Mesenchymal stem cell (in vitro differentiated cells and primary cell): ENCODE results near the gene ACSF3.

Source experiments
- DNase-seq: peaks from one replicate; pipeline ENCODE4 v3.0.0-alpha.2; 2013
- H2AFZ ChIP-seq: one replicate; pipeline ENCODE4 v1.6.1; 2013; ENCODE audit warnings: low read depth, mild to moderate bottlenecking, control low read depth, inconsistent platforms, low read length, moderate library complexity
- H2AK5ac ChIP-seq: 2 replicates; pipeline ENCODE4 v1.6.1; 2013; ENCODE audit warnings: low read length, moderate library complexity, mild to moderate bottlenecking, inconsistent platforms; ENCODE audit not compliant: severe bottlenecking
- H2BK120ac ChIP-seq: one replicate; pipeline ENCODE4 v1.6.1; 2013; ENCODE audit warnings: low read depth, mild to moderate bottlenecking, inconsistent platforms, low read length, moderate library complexity
- H2BK12ac ChIP-seq, 2 experiments: one replicate each; pipeline ENCODE4 v1.6.1; 2013; ENCODE audit warnings: inconsistent platforms in 2 of 2, low read length in 2 of 2, mild to moderate bottlenecking in 2 of 2, moderate library complexity in 2 of 2, control low read depth in 1 of 2
- H2BK15ac ChIP-seq: one replicate; pipeline ENCODE4 v1.6.1; 2013; ENCODE audit warnings: mild to moderate bottlenecking, low read depth, inconsistent platforms; ENCODE audit not compliant: poor library complexity, severe bottlenecking
- H2BK5ac ChIP-seq: 2 replicates; pipeline ENCODE4 v1.6.1; 2013; ENCODE audit warnings: low read depth, mild to moderate bottlenecking, low read length, control low read depth, inconsistent platforms; ENCODE audit not compliant: poor library complexity, severe bottlenecking
- H3K14ac ChIP-seq, 2 experiments: one replicate each; pipeline ENCODE4 v1.6.1; 2013; ENCODE audit warnings: inconsistent platforms in 2 of 2, low read length in 2 of 2, control low read depth in 1 of 2, mild to moderate bottlenecking in 1 of 2, moderate library complexity in 1 of 2
- H3K18ac ChIP-seq, 2 experiments: one replicate each; pipeline ENCODE4 v1.6.1; 2013; ENCODE audit warnings: inconsistent platforms in 2 of 2, low read length in 2 of 2, control low read depth in 1 of 2, low read depth in 1 of 2, mild to moderate bottlenecking in 1 of 2
- H3K23ac ChIP-seq, 2 experiments: one replicate each; pipeline ENCODE4 v1.6.1; 2013; ENCODE audit warnings: inconsistent platforms in 2 of 2, low read length in 2 of 2, mild to moderate bottlenecking in 2 of 2, moderate library complexity in 2 of 2, control low read depth in 1 of 2
- H3K27ac ChIP-seq: 2 replicates; pipeline ENCODE4 v1.5.1; 2013; ENCODE audit warnings: mild to moderate bottlenecking, moderate library complexity, low read length, control low read depth, inconsistent platforms; ENCODE audit not compliant: poor library complexity, severe bottlenecking
- H3K27me3 ChIP-seq, 2 experiments: 2 replicates each; pipeline versions ENCODE4 v1.6.1 to v1.7.0; 2013; ENCODE audit warnings: low read length in 2 of 2, mild to moderate bottlenecking in 2 of 2, moderate library complexity in 2 of 2, control low read depth in 1 of 2, inconsistent platforms in 1 of 2; ENCODE audit not compliant: control insufficient read depth in 1 of 2, insufficient read depth in 1 of 2
- H3K36me3 ChIP-seq, 2 experiments: 2 replicates each; pipeline versions ENCODE4 v1.6.1 to v1.7.0; 2013; ENCODE audit warnings: low read length in 2 of 2, control low read depth in 1 of 2, inconsistent platforms in 1 of 2, low read depth in 1 of 2, mild to moderate bottlenecking in 1 of 2; ENCODE audit not compliant: insufficient read depth in 2 of 2, control insufficient read depth in 1 of 2
- H3K4ac ChIP-seq, 2 experiments: one replicate each; pipeline ENCODE4 v1.6.1; 2013; ENCODE audit warnings: inconsistent platforms in 2 of 2, low read length in 2 of 2, mild to moderate bottlenecking in 2 of 2, moderate library complexity in 2 of 2, control low read depth in 1 of 2, low read depth in 1 of 2
- H3K4me1 ChIP-seq: 2 replicates; pipeline ENCODE4 v1.6.1; 2013; ENCODE audit warnings: low read depth, low read length, control low read depth; ENCODE audit not compliant: control insufficient read depth, insufficient read depth
- H3K4me2 ChIP-seq: 2 replicates; pipeline ENCODE4 v1.6.1; 2013; ENCODE audit warnings: low read length, mild to moderate bottlenecking, inconsistent platforms; ENCODE audit not compliant: poor library complexity, severe bottlenecking
- H3K4me3 ChIP-seq, 2 experiments: 2 replicates each; pipeline versions ENCODE4 v1.5.1 to v1.7.0; 2013; ENCODE audit warnings: low read length in 2 of 2, mild to moderate bottlenecking in 2 of 2, control low read depth in 1 of 2, low read depth in 1 of 2; ENCODE audit not compliant: insufficient read depth in 1 of 2
- H3K79me1 ChIP-seq: replicated peaks from 2 replicates; pipeline ENCODE4 v1.6.1; 2013; ENCODE audit warnings: mild to moderate bottlenecking, control low read depth, low read length, inconsistent platforms; ENCODE audit not compliant: poor library complexity, severe bottlenecking
- H3K9ac ChIP-seq: 2 replicates; pipeline ENCODE4 v1.7.0; 2013; ENCODE audit warnings: mild to moderate bottlenecking, low read length, moderate library complexity
- H3K9me3 ChIP-seq: 2 replicates; pipeline ENCODE4 v1.7.0; 2013; ENCODE audit warnings: mild to moderate bottlenecking, low read length; ENCODE audit not compliant: control insufficient read depth
- H4K8ac ChIP-seq: one replicate; pipeline ENCODE4 v1.6.1; 2013; ENCODE audit warnings: inconsistent platforms, mild to moderate bottlenecking, low read length, moderate library complexity
- H4K91ac ChIP-seq: one replicate; pipeline ENCODE4 v1.6.1; 2013; ENCODE audit warnings: mild to moderate bottlenecking, low read length, inconsistent platforms
- WGBS: methylation state at CpG from one replicate; pipeline ENCODE4 v1.1.7; 2013; ENCODE audit warnings: mixed read lengths; 5-methylcytosine and 5-hydroxymethylcytosine counted together

Gene ACSF3

DNA sequence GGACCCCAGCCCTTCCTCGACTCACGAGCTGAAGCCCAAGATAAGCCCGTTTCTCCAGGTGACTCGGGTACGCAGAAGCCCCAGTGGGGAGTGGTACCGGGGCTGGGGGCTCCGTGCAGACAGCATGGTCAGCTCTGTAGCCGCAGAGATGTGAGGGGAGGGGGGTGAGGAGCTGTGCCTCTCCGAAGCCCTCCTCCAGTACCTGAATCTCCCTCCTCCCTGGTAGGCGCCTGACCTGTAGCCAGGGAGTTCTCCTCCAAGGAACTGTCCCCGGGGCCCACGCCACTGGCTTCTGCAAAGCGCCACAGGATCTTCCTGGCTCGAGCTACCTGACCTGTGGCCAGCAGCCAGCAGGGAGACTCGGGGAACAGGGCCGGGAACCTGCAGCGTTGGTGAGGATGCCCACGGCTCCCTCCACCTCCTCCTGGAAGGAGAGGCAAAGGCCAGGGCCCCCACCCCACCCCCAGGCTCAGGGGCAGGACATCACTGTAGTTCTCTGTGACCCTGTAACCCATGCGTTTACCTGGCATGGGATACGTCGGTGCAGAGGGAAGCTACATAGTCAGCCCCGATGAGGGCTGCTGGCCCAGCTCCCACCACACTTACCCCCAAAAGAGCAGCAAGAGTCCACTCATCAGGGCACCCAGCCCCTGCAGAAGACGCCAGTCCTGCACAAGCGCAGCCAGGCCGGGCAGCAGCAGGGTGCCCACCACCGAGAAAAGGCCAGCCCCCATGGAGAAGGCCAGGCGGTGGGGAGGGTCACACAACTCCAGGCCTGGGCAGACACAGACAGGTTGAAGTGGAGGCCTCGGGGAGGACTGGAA lies 105.0 kb downstream of the ACSF3 start:
- Histone ChIP-seq H2BK12ac (no peak overlapping the region), H3K4ac (no peak overlapping the region), H3K4me2 (no peak overlapping the region), H2BK120ac (no peak overlapping the region), H4K91ac (no peak overlapping the region), H3K4me1 (peaks cover 17% of the 10 kb centered on the region), H3K14ac (no peak overlapping the region), H3K9me3 (peaks cover 3% of the 10 kb centered on the region), H3K4me3 (no peak overlapping the region), H3K23ac (no peak overlapping the region), H2BK15ac (no peak overlapping the region), H3K79me1 (no peaks in the 10 kb centered on the region), H2AK5ac (no peak overlapping the region), H3K36me3 (peaks cover 0 to 7% of the 10 kb centered on the region in 2 experiments), H2BK5ac (no peak overlapping the region), H3K9ac (no peak overlapping the region), H4K8ac (no peak overlapping the region), H3K27me3 (peaks cover 44 to 70% of the 10 kb centered on the region in 2 experiments), H2AFZ (no peak overlapping the region), H3K27ac (no peak overlapping the region), H3K18ac (no peak overlapping the region)
- no peak for DNase-seq
- WGBS = 92% methylated on average over 19 of the region's 28 CpGs

DNA sequence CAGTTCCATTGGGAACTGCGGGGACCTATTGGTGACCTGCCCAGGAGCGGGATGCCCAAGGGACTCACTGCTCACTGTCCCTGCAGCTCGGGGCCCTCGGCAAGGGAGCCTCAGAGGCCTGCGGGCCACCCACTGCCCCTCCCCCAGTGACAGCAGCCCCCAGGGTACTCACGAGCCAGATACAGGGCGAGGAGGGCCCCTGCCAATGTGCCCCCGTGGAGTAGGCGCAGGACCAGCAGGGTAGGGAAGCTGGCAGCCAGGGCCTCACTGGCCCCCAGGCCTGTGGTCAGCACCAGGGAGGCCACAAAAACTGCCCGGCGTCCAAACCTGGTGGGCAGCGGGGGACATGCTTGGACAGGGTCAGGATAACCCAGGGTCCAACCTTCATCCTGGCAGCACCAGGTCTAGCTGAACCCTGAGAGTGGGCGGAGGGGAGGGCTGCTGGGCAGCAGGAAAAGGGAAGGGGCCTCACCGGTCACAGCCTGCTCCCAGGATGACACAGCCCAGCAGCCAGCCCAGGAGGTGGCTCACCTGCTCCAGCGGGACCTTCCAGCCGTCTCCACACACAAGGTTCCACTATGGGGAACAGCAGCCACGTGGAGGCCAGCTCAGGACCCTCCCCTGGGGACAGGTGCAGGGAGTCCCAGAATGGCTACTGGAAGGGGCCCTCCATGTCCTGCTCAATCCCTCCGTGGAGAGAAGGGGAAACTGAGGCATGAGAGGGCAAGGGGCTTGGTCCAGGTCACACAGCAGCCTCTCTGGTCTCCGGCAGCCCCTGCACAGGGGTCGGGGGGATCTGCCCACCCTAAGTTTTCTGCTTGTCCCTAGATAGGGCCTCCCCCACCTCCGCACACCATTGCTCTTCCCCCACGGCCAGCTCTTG lies 105.8 kb downstream of the ACSF3 start:
- H3K4ac ChIP-seq = peak overlapping the region in 1 of 2 experiments; percentile 60
- peaks cover 3% of the 10 kb centered on the region for H3K9me3 ChIP-seq
- H4K91ac ChIP-seq = no peak overlapping the region
- no peak overlapping the region for H3K9ac ChIP-seq
- H3K14ac ChIP-seq = no peak overlapping the region
- no peak overlapping the region for H3K27ac ChIP-seq
- H3K4me1 ChIP-seq = peaks cover 17% of the 10 kb centered on the region
- DNase-seq = no peak
- peaks cover 0 to 7% of the 10 kb centered on the region in 2 experiments for H3K36me3 ChIP-seq
- no peak overlapping the region for H2AK5ac ChIP-seq
- H2BK12ac ChIP-seq = no peak overlapping the region
- H3K4me3 ChIP-seq = no peak overlapping the region
- no peak overlapping the region for H3K23ac ChIP-seq
- no peaks in the 10 kb centered on the region for H3K79me1 ChIP-seq
- H2BK120ac ChIP-seq = no peak overlapping the region
- no peak overlapping the region for H3K4me2 ChIP-seq
- H2BK5ac ChIP-seq = no peak overlapping the region
- H2AFZ ChIP-seq = no peak overlapping the region
- H2BK15ac ChIP-seq = peak overlapping the region; percentile 12
- WGBS = 87% methylated on average over 22 of the region's 22 CpGs
- no peak overlapping the region for H4K8ac ChIP-seq
- no peak overlapping the region for H3K18ac ChIP-seq
- peaks cover 44 to 70% of the 10 kb centered on the region in 2 experiments for H3K27me3 ChIP-seq

DNA sequence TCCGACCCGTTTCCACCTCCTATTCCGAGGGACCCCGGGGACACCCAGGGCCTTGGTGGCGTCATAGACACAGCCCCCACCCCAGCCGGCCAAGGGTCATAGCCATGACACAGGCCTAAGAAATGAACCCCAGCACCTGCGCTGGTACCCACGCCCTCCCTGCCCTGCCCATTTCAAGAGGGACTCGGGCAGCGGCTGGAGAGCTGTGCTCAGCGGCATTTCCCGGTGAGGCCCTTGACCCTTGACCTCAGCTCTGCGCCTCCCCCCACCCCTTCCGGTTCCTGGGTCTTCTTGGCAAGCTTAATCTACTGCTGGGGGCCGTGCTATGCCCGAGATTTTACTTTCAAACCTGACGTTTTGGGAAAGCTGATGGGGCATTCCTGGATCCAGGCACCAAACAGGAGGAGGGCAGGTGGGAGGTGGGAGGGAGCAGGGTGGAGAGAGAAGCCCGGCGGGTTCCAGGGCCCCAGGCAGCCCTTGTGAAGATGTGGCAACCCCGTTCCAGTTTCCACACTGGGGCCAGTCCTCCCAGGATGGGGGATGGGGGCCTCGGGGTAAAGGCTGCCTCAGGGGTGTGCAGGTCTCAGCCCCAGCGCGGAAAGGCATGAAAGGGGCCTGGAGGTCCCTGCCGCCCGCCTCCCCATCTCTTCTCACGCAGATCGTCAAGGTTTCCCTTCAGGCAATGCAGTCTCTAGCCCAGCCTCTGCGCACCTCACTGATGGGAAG lies 106.6 kb downstream of the ACSF3 start, which contains the start of gene SLC22A31:
SLC22A31 (minus strand) TSS at position 414 of the 726 bp plus-strand sequence; CDS start at position 378, 36 bp downstream.
- H3K4me3 ChIP-seq = peak within 1 kb of the TSS in 1 of 2 experiments; percentile 40
- H4K8ac ChIP-seq = no peak within 1 kb of the TSS
- no peak within 1 kb of the TSS for H3K27ac ChIP-seq
- peak within 1 kb of the TSS; percentile 12 for H2BK15ac ChIP-seq
- H3K36me3 ChIP-seq = peaks cover 0 to 7% of the 10 kb centered on the region in 2 experiments
- H3K23ac ChIP-seq = peak within 1 kb of the TSS in 1 of 2 experiments; percentile 88
- no peak within 1 kb of the TSS for H2AK5ac ChIP-seq
- no peak for DNase-seq
- peak within 1 kb of the TSS; percentile 91 for H3K4me2 ChIP-seq
- peaks cover 17% of the 10 kb centered on the region for H3K4me1 ChIP-seq
- H3K18ac ChIP-seq = peak within 1 kb of the TSS in 1 of 2 experiments; percentile 69
- H2BK120ac ChIP-seq = no peak within 1 kb of the TSS
- H3K9me3 ChIP-seq = peaks cover 3% of the 10 kb centered on the region
- no peak within 1 kb of the TSS for H2BK12ac ChIP-seq
- WGBS = 24% methylated on average over 27 of the region's 28 CpGs
- H3K79me1 ChIP-seq = no peaks in the 10 kb centered on the region
- H3K27me3 ChIP-seq = peaks cover 44 to 66% of the 10 kb centered on the region in 2 experiments
- H4K91ac ChIP-seq = no peak within 1 kb of the TSS
- no peak within 1 kb of the TSS for H2BK5ac ChIP-seq
- peak within 1 kb of the TSS in 1 of 2 experiments; percentile 60 for H3K4ac ChIP-seq
- H3K14ac ChIP-seq = peak within 1 kb of the TSS in 1 of 2 experiments; percentile 21
- no peak within 1 kb of the TSS for H3K9ac ChIP-seq
- H2AFZ ChIP-seq = peak within 1 kb of the TSS; percentile 77
